ENCODE results near the gene CD2BP2.
A peak's percentile ranks its signal among the peaks of the same experiment; 100 is the strongest.

CD2BP2 gene

DNA sequence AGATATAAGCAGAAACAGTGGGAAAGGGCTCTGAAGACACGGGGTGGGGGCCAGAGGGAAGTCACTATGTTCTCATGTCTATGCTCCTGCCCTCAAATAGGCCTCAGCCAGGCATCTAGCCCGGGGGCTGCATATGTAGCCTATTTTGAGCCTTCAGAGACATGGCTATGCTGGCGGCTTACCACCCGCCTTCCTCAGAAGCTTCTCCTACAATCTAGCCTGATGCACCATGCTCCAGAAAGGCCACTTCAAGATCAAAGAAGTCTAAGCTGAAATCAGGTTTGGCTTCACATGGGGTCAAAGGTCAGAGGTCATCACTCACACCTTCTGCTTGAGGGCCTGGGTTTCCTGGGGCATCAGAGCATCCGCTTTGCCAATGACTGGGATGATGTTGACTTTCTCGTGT is 25.7 kb upstream of the CD2BP2 start:
- peak overlapping the region; percentile 97 for H3K27ac ChIP-seq
- TF ChIP-seq ZFX (IDR thresholded peaks at IDR 0.05; ENCODE audit: borderline replicate concordance): no peak
- TF ChIP-seq, protein P1, sequence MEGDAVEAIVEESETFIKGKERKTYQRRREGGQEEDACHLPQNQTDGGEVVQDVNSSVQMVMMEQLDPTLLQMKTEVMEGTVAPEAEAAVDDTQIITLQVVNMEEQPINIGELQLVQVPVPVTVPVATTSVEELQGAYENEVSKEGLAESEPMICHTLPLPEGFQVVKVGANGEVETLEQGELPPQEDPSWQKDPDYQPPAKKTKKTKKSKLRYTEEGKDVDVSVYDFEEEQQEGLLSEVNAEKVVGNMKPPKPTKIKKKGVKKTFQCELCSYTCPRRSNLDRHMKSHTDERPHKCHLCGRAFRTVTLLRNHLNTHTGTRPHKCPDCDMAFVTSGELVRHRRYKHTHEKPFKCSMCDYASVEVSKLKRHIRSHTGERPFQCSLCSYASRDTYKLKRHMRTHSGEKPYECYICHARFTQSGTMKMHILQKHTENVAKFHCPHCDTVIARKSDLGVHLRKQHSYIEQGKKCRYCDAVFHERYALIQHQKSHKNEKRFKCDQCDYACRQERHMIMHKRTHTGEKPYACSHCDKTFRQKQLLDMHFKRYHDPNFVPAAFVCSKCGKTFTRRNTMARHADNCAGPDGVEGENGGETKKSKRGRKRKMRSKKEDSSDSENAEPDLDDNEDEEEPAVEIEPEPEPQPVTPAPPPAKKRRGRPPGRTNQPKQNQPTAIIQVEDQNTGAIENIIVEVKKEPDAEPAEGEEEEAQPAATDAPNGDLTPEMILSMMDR (IDR thresholded peaks at IDR 0.05): no peak

DNA sequence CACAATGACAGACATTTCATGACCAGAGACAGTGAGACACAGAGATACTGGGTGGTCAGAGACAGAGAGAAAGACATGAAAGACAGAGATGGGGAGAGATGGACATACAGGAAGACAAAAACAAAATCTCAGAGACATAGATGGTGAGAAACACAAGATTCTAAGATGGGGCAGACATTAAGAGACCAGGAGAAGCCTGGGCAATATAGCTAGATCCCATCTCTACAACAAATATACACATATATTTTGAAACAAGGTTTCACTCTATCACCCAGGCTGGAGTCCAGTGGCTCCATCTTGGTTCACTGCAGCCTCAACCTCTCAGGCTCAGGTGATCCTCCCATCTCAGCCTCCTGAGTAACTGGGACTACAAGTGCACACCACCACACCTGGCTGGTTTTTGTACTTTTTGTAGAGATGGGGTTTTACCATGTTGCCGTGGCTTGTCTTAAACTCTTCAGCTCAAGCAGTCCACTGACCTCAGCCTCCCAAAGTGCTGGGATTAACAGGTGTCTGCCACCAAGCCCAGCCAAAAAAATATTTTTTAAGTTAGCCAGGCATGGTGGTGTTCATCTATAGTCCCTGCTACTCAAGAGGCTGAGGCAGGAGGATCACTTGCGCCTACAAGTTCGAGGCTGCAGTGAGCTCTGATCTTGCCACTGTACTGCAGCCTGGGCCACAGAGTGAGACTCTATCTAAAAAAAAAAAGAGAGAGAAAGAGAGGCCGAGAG is 25.1 kb upstream of the CD2BP2 start:
- H3K27ac ChIP-seq: peak overlapping the region; percentile 97

DNA sequence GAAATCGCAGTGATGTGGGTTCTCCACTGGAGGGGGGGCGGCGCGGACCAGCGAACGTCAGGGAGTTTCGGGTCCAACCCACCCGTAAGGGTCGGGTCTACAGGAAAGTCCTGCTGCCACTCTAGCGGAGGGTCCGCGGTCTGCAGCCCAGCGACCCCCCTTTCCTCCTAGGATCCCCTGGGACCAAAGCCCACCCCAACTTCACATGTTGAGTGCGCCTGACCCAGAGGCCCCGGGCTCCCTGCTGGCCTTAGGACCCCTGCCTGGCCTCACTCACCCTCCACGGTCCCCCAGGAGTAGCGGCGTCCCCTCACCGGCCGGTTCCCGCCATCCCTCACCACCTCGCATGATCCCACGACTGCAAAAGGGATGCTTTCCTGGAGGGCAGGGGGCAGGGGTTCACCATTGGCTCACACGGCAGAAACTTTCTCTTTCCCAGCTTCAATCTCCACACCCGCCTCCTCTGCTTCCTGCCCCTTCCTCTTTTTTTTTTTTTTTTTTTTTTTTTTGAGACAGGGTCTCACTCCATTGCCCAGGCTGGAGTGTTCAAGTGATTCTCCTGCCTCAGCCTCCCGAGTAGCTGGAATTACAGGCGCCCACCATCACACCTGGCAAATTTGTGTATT is 24.2 kb upstream of the CD2BP2 start:
- TF ChIP-seq, protein P1 (IDR thresholded peaks at IDR 0.05): no peak
- no peak for TF ChIP-seq ZFX (IDR thresholded peaks at IDR 0.05; ENCODE audit: borderline replicate concordance)
- peak overlapping the region; percentile 97 for H3K27ac ChIP-seq

More for the DNA sequence above, 25.1 kb upstream of the CD2BP2 start:
- TF ChIP-seq, protein P1 (IDR thresholded peaks at IDR 0.05): no peak
- no peak for TF ChIP-seq ZFX (IDR thresholded peaks at IDR 0.05; ENCODE audit: borderline replicate concordance)

DNA sequence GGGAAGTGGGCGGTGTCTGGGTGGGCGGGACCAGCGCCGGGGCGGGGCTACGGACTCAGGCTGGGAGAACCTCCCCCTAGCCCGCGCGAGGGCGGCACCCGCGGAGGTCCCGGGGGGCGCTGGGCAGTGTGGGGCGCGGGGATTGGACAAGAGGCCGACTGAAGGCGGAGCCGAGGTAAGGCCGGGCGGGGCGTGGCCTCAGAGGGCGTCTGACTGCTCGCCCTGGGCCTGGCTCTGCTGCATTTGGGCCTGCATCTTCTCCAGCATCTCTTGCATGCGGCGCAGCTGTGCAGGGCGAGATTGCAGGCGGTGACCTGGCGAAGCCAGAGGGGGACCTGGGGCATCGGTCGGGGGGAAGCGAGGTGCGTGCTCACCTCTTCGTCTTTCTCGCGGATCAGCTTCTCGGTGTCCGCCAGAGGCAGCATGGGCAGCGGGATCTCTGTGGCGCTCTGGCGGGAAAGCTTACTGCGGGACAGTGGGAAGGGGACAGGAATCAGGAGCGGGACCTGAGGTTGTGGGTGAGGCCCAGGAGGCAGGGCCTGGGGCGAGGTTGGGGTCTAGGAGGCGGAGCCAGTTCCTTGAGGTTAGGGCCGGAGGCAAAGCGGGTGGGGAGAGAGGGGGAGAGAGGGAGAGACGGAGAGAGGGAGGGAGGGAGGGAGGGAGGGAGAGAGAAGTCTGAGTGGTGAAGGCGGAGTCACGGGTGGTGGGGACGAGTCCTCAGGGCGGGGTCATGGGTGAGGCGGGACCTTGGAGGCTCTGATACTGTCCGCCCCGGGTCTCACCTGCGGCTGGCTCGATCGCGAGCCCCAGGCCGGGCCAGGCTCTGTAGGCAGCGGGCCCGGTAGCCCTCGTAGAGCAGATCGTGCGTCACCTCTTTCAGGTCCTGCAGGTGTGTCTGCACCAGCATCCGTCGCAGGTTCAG is 23.4 kb upstream of the CD2BP2 start:
- H3K27ac ChIP-seq: peak overlapping the region; percentile 97

DNA sequence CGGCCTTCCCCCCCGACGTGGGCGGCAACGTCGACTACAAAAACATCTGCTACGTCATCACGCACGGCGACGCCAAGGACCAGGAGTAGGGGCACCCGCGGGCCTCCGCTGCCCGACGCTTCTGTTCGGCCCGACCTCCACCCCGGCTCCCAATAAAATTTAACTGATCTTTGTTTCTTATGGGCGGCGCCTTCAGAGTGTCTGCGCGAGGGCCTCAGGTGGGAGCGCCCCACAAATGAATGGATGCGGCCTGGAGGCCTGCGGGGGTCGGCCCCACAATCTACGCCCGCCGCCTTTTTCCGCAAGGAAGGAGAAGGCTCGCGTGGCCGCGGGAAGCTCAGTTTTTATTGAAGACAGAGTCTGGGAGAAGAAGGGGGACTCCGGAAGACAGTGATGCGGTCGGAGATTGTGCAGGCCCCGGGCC is 22.7 kb upstream of the CD2BP2 start:
- peak overlapping the region; percentile 97 for H3K27ac ChIP-seq

More for the DNA sequence above, 23.4 kb upstream of the CD2BP2 start:
- TF ChIP-seq ZFX (IDR thresholded peaks at IDR 0.05; ENCODE audit: borderline replicate concordance): no peak
- TF ChIP-seq, protein P1 (IDR thresholded peaks at IDR 0.05): no peak

DNA sequence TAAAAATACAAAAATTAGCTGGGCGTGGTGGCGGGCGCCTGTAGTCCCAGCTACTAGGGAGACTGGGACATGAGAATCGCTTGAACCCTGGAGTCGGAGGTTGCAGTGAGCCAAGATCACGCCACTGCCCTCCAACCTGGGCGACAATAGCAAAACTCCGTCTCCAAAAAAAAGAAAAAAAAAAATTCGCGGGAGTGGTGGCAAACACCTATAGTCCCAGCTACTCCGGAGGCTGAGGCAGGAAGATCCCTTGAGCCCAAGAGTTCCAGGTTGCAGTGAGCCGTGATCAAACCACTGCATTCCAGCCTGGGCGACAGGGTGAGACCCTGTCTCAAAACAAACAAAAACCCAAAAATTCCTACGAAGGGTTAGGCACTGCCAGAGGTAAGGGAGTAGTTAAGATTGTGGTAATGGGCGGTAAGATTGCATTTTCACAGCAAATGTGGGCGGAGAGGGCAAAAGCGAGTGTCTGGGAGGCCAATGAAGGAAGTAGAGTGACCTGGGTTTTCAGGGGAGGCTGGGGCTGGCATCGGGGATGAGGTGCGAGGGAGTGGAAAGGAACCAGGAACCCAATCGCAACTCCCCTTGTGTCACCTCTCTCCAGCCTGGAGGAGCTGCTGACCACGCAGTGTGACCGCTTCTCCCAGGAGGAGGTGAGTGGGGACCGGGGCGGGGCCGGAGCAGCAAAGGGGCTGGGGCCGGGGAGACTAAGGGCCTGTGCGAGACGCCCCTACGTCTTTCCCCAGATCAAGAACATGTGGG is 22.1 kb upstream of the CD2BP2 start:
- peak overlapping the region; percentile 97 for H3K27ac ChIP-seq
- TF ChIP-seq ZFX (IDR thresholded peaks at IDR 0.05; ENCODE audit: borderline replicate concordance): no peak
- TF ChIP-seq, protein P1 (IDR thresholded peaks at IDR 0.05): no peak

More for the DNA sequence above, 22.7 kb upstream of the CD2BP2 start:
- no peak for TF ChIP-seq ZFX (IDR thresholded peaks at IDR 0.05; ENCODE audit: borderline replicate concordance)
- TF ChIP-seq, protein P1 (IDR thresholded peaks at IDR 0.05): no peak

All from 22Rv1 (cell line).